Vagina (tissue), 2 donors: ENCODE data around the gene MAP7.

Experiments
- CTCF ChIP-seq, 3 experiments: fragments of 450-650 bp in 2 of 3; fragments of 200-600 bp in 1 of 3; sonication (generic) in 1 of 3; IDR thresholded peaks; one replicate each; pipeline ENCODE4 v1.5.1; 2017 to 2019; ENCODE audit warnings: antibody characterized with exemption in 3 of 3, mild to moderate bottlenecking in 2 of 3, moderate library complexity in 2 of 3
- POLR2A ChIP-seq, 2 donors: fragments of 450-650 bp; IDR thresholded peaks; one replicate each; pipeline ENCODE4 v1.6.1; 2017; ENCODE audit warnings: antibody characterized with exemption in 2 of 2, mild to moderate bottlenecking in 2 of 2, moderate library complexity in 2 of 2
- POLR2AphosphoS5 ChIP-seq, 2 donors: sonication (generic); formaldehyde crosslinking; IDR thresholded peaks; one replicate each; pipeline ENCODE4 v1.9.0; 2017; ENCODE audit warnings: antibody characterized with exemption in 2 of 2, mild to moderate bottlenecking in 2 of 2, low read depth in 1 of 2; ENCODE audit not compliant: insufficient read depth in 1 of 2

GRCh38 chr6:136563386-136564152 is 13.3 kb upstream of the MAP7 start:
- TF ChIP-seq CTCF (IDR thresholded peaks at IDR 0.05) (no peak), POLR2A (IDR thresholded peaks at IDR 0.05) (no peak), POLR2AphosphoS5 (IDR thresholded peaks at IDR 0.05; ENCODE audit: insufficient read depth in 1 of 2, low read depth in 1 of 2) (no peak)
